Lower lobe of right lung (tissue), 2 donors: ENCODE data around the gene CSNK1G2. TPM values are rescaled to one million over a fixed set of nuclear protein-coding genes. Genes with fewer than 3 reads are reported as not detected.

Experiments
- ATAC-seq, 2 donors: fragments of 200-7000 bp; cut with Tn5 transposase; one replicate each; pipeline ENCODE4 v1.9.1; 2020 to 2022; ENCODE audit warnings: mild to moderate bottlenecking in 2 of 2, moderate library complexity in 2 of 2
- DNase-seq: peaks from one replicate; pipeline ENCODE4 v3.0.0-alpha.2; 2020
- H3K27ac ChIP-seq: fragments of 200-600 bp; one replicate; pipeline ENCODE4 v1.8.0; 2022
- H3K27me3 ChIP-seq: fragments of 200-600 bp; one replicate; pipeline ENCODE4 v1.8.0; 2022; ENCODE audit warnings: low read depth
- H3K36me3 ChIP-seq: fragments of 200-600 bp; one replicate; pipeline ENCODE4 v1.8.0; 2022; ENCODE audit warnings: mild to moderate bottlenecking
- H3K4me1 ChIP-seq: fragments of 200-600 bp; one replicate; pipeline ENCODE4 v1.8.0; 2022
- H3K4me3 ChIP-seq: fragments of 200-600 bp; one replicate; pipeline ENCODE4 v1.8.0; 2022; ENCODE audit warnings: mild to moderate bottlenecking
- H3K9me3 ChIP-seq: fragments of 200-600 bp; one replicate; pipeline ENCODE4 v1.8.0; 2022
- intact Hi-C: fragments of 100-400 bp; cut with DNase I; formaldehyde crosslinking; loops from one replicate; pipeline ENCODE4 v1.11.0; 2022
- total RNA-seq: library from RNA; stranded (reverse); fragmentation: NEBNext Ultra II Directional; extraction: Animal tissue kit (Norgen Biotek cat#: 25700); gene quantifications from one replicate; pipeline ENCODE4 v1.2.1, GENCODE V29; 2021
- TF ChIP-seq, protein P1 (sequence below): fragments of 200-600 bp; IDR thresholded peaks from one replicate; pipeline ENCODE4 v1.8.0; 2022; ENCODE audit warnings: antibody characterized with exemption, mild to moderate bottlenecking
- donor health status: DM: no; HTN: yes; CAD: no; lungs with severe emphysema.

Gene CSNK1G2
- total RNA-seq, 1 donor from 2014 or later: 55.4 TPM

DNA sequence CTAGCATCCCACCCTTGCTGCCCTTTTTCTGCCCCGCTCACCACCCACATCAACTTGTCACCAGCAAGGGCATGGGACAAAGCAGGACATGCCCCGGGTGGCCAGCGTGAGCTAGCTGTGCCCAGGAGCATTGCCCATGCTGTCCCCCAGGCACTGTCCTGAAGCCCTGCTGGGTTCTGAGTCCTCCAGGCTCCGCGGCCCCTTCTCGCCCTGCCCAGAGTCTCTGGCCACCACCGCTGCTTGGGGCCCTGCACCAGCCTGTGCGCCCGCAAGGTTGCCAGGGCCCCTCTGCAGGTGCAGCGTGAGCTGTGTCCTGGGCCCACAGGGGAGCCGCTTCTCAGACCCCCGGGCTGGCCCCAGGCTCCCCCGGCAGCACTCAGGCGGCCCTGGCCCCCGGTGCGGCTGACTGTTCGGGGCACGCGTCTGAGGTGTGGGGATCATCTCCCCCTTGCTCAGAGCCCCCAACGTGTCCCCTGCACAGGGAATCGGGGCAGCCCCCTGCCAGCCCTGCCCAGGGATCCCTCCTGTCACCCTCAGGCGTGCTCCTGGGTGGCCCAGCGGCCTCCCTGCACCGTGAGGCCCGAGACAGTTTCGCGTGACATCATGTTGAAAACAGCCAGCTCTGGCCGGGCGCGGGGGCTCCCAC is 4.1 kb downstream of the CSNK1G2 start:
- no peak overlapping the region for H3K4me3 ChIP-seq
- peaks cover 36% of the 10 kb centered on the region for H3K4me1 ChIP-seq
- no peak overlapping the region for H3K27ac ChIP-seq
- intact Hi-C loops: no loop called here
- no peak for DNase-seq
- ATAC-seq: no peak
- no peaks in the 10 kb centered on the region for H3K36me3 ChIP-seq
- H3K9me3 ChIP-seq: no peaks in the 10 kb centered on the region
- TF ChIP-seq, protein P1, sequence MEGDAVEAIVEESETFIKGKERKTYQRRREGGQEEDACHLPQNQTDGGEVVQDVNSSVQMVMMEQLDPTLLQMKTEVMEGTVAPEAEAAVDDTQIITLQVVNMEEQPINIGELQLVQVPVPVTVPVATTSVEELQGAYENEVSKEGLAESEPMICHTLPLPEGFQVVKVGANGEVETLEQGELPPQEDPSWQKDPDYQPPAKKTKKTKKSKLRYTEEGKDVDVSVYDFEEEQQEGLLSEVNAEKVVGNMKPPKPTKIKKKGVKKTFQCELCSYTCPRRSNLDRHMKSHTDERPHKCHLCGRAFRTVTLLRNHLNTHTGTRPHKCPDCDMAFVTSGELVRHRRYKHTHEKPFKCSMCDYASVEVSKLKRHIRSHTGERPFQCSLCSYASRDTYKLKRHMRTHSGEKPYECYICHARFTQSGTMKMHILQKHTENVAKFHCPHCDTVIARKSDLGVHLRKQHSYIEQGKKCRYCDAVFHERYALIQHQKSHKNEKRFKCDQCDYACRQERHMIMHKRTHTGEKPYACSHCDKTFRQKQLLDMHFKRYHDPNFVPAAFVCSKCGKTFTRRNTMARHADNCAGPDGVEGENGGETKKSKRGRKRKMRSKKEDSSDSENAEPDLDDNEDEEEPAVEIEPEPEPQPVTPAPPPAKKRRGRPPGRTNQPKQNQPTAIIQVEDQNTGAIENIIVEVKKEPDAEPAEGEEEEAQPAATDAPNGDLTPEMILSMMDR: no peak
- H3K27me3 ChIP-seq: no peaks in the 10 kb centered on the region

- Histone ChIP-seq H3K4me3 (no peak overlapping the region), H3K27ac (no peak overlapping the region), H3K36me3 (no peaks in the 10 kb centered on the region), H3K27me3 (no peaks in the 10 kb centered on the region), H3K4me1 (peaks cover 33% of the 10 kb centered on the region), H3K9me3 (no peaks in the 10 kb centered on the region)
- intact Hi-C loops: no loop called here
- TF ChIP-seq, protein P1: peak; percentile 56
- no peak for DNase-seq
- no peak for ATAC-seq
Observed at GRCh38 chr19:1945899-1946298, 4.9 kb downstream of the CSNK1G2 start.

- no peak overlapping the region for H3K27ac ChIP-seq
- H3K9me3 ChIP-seq: no peaks in the 10 kb centered on the region
- H3K4me3 ChIP-seq: no peak overlapping the region
- H3K4me1 ChIP-seq: peaks cover 27% of the 10 kb centered on the region
- peaks cover 5% of the 10 kb centered on the region for H3K36me3 ChIP-seq
- DNase-seq: no peak
- no peak for ATAC-seq
- intact Hi-C loops: no loop called here
- TF ChIP-seq, protein P1: no peak
- H3K27me3 ChIP-seq: no peaks in the 10 kb centered on the region
Observed at GRCh38 chr19:1947651-1948209, 6.8 kb downstream of the CSNK1G2 start.

- H3K4me1 ChIP-seq: peaks cover 10% of the 10 kb centered on the region
- no peak for ATAC-seq
- H3K36me3 ChIP-seq: peaks cover 11% of the 10 kb centered on the region
- TF ChIP-seq, protein P1: no peak
- H3K4me3 ChIP-seq: no peak overlapping the region
- no peaks in the 10 kb centered on the region for H3K27me3 ChIP-seq
- no peak overlapping the region for H3K27ac ChIP-seq
- DNase-seq: no peak
- intact Hi-C loops: no loop called here
- no peaks in the 10 kb centered on the region for H3K9me3 ChIP-seq
Observed at GRCh38 chr19:1949304-1950101, 8.5 kb downstream of the CSNK1G2 start.

DNA sequence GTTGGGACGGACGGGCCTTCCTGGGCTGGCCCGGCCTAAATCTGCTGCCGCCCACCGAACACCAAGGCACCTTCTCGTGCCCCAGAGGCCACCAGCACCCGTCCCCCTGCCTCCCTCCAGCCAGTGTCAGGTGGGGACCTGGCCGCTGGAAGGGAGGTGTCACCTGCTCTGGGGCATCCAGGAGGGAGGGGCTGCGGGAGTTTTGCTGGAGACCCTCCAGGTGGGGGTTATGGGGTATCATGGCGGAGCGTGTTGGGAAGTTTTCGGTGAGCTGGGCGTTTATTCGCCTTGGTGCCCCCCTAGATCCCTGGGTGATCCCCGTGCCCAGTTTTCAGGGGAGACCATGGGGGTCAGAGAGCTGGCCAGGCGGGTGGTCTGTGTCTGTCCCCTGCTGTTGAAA is 9.7 kb downstream of the CSNK1G2 start:
- peaks cover 11% of the 10 kb centered on the region for H3K36me3 ChIP-seq
- TF ChIP-seq, protein P1: no peak
- no peaks in the 10 kb centered on the region for H3K27me3 ChIP-seq
- intact Hi-C loops: no loop called here
- H3K9me3 ChIP-seq: no peaks in the 10 kb centered on the region
- ATAC-seq: no peak
- no peak overlapping the region for H3K4me3 ChIP-seq
- H3K27ac ChIP-seq: no peak overlapping the region
- DNase-seq: no peak
- H3K4me1 ChIP-seq: no peaks in the 10 kb centered on the region
